SH-SY5Y (cell line): ENCODE results near the gene NLRP1.

ENCODE experiments used
- GATA2 ChIP-seq: IDR thresholded peaks from 2 replicates; pipeline ENCODE4 v1.6.1; 2011; ENCODE audit warnings: mild to moderate bottlenecking, low read depth, low read length
- GATA3 ChIP-seq: IDR thresholded peaks from 2 replicates; pipeline ENCODE4 v1.6.1; 2011; ENCODE audit warnings: low read depth, mild to moderate bottlenecking, low read length, moderate library complexity

The NLRP1 gene

DNA sequence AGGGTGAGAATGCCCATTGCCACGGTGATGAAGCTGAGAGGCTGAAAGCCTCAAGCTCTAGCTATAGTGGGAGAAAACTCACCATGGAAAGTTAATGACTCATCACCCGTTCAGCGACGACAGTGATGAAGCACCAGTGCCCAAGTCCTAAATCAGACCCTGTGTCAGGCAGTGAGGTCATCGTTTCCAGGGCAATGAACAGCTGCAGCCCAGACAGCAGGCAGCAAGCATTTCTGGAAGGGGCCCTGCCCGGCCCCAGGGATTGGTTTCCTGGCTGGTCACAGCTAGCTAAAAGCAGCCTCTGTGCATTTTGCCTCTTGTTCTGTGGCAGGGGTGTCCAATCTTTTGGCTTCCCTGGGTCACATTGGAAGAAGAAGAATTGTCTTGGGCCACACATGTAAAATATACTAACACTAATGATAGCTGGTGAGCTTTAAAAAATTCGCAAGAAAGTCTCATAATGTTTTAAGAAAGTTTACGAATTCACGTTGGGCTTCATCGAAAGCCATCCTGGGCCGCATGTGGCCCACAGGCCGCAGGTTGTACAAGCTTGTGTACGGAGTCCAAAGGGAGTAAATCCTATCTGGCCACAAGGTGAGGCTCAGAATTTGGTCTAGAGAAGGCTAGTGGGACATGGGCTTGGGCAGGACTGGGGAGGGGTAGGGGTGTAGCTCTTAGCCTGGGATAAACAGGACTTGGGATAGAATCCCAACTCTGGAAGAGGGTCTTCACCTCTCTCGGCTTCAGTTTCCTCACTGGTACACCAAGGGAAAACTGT, 57.3 kb downstream of the NLRP1 start:
- no peak for TF ChIP-seq GATA2
- no peak for TF ChIP-seq GATA3

DNA sequence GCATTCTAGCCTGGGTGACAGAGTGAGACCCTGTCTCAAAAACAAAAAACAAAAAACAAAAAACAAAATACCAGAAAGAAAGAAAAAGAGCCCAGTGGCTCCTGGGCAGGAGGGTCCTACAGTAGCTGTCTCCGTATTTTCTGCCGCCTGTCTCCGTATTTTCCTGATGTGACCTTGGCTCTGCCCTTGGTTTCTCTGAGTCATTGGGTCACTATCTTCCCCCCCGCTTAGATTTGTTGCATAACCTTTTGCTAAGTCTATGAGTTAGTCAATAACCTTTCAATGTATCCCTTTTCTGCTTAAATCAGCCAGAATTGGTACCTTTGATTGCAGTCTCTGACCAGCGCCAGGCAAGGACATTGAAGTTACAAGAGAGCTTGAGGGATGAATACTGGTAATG, 61.1 kb downstream of the NLRP1 start:
- no peak for TF ChIP-seq GATA2
- no peak for TF ChIP-seq GATA3

DNA sequence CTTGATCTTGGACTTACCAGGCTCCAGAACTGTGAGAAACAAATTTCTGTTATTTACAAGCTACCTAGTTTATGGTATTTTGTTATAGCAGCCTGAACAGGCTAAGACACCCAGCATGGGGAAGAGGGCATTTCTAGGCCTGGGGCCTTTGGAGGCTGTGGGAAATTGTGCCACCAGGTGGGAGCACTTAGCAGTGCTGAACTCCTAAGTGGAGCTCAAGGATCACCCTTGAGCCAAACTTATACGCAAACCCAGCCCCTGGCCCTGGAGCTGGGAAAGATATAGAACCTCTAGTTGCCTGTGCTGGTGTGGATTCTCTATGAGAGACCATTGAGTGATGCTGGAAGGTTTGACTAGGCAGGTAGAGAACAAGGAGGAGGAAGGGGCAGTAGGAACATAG, 61.8 kb downstream of the NLRP1 start:
- TF ChIP-seq GATA3 (no peak), GATA2 (no peak)

DNA sequence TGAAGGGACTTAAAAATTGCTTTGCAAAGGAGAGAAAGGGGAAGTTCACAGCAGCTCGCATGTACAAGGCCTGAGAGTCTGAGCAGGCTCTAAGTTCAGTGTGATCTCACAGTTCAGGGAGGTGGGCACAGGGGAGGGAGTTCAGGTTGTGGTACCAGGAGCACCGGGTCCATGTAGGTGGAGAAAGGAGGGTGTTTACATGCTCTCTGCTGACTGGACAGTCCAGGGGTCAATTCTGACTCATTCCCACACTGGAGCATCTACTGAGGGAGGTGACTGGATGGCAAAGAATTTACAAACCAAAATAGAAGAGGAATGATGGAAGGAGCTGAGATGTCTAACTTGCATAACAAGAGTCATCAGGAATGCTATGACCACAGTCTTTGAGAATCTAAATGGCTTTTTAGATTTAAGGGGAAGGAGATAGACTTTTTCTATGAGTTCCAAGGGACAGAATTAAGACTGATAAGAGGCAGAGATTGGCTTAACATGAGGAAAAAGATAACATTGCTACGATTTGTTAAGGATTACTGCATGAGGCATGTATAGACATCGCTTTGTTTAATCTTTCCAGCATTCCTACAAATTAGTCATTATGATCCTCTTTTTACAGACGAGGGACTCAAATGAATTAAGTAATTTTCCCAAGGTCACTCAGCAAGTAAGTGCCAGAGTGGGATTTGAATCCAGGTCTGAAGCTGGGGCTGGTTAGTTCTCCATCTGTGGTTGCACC, 68.1 kb downstream of the NLRP1 start:
- no peak for TF ChIP-seq GATA2
- no peak for TF ChIP-seq GATA3

DNA sequence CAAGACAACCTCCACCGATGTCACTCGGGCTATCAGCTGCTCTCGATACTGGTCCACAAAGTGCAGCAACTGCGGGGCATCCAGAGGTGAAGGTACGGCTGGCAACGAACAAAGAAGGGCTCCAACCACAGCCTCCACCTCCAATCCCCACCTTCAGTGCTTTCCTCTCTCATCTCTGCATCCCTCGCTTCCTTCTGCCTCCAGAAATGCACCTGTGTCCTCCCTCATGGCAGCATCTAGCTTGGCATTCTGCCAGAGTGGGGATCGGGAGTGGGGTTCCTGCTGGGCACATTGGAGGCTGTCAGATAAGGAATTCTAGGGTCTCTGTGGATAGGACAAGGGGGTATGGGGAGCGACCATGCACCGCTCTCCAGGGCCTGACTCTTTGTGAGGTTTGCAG, 69.3 kb downstream of the NLRP1 start:
- TF ChIP-seq GATA3 (no peak), GATA2 (no peak)

DNA sequence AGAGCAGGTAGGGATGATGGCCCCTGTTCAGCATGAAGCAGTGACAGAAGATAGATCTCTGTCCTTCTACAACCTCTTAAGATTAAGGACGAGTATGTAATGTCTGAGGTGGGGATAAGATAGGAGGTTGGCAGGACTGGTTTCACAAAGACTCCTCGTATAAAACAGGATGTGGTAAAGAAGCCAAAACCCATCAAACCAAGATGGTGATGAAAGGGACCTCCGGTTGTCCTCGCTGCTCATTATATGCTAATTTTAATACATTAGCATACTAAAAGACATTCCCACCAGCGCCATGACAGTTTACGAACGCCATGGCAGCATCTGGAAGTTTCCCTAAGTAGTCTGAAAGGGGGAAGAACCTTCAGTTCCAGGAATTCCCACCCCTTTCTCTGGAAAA, 70.7 kb downstream of the NLRP1 start:
- TF ChIP-seq GATA3 (no peak), GATA2 (no peak)

DNA sequence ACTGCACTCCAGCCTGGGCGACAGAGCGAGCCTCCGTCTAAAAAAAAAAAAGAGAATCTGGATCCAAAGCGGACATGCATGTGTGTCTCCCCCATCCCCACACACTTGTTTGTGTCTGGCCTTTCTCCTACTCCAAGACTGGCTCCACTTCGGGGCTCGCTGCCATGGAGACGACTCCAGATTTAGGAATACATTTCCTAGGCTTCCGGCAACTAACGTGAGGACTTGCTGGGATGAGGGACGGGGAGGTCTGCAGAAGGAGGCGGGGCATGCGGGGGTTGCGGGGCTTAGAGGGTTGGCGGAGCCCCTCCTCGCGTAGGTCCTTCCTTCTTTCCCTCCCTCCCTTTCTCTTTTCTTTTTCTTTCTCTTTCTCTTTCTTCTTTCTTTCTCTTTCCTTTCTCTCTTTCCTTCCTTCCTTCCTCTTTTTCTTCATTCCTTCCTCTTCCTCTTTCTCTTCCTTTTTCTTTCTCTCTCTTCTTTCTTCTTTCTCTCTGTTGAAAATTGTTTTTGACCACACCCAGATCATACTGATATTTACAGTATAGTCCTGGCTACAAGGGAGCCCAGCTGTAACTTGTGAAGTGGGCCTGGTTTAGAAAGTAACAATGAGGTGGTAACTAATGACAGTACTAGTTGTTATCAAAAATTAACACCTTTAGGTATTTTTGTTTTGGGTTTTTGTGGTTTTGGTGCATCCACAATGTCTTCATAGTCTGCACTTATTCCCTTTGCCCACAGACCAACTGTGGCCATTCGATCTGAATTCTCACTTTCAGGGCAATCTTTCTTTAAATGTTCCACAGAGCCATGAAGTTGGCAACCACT, 72.7 kb downstream of the NLRP1 start:
- TF ChIP-seq GATA2, result no peak

DNA sequence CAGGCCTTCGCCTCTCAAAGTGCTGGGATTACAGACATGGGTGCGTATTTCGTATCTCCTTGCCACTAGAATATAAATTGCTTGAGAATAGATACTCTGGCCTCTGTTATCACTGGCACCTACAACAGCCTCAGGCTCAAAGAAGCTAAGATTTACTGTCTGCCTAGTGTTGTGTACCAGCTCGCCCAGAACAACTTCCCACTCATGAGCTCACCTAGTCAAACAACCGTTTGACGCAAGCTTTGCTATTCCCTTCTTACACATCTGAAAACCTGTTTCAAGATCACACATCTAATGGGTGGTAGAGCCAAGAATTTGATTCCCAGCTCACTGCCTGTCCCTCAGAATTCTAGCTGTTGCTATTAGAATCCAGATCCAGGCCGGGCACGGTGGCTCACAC, 73.5 kb downstream of the NLRP1 start:
- no peak for TF ChIP-seq GATA3
- no peak for TF ChIP-seq GATA2

DNA sequence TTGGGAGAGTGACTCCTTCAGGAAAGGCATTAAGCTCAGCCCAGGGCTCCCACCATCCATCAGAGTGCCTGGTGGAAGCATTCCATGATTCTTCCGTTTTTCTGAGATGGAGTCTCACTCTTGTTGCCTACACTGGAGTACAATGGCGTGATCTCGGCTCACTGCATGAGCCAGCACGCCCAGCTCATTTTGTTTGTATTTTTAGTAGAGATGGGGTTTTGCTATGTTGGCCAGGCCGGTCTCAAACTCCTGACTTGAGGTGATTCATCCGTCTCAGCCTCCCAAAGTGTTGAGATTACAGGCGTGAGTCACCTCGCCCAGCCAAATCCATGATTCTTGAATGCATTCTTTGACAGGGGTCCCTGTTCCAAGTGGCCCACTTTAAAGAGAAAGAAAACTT, 74.8 kb downstream of the NLRP1 start:
- TF ChIP-seq GATA2 (no peak), GATA3 (no peak)

DNA sequence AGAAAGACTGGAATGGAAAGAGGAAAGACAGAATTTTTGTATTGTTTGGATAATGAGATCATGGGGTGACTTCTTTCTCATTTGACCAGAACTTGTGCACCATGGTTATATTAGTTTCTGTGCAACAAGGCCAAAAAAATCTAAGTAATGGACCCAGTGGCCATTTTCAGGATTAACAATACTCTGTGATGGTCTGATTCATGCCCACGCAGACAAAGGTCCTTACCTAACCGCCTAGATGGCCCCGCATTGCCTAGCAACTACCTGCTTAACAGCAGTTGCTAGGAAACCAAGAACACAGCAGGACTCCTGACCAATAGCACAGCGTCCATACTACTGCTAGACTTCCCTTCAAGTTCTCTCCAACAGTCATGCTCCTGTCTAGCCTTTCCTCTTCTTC, 75.5 kb downstream of the NLRP1 start:
- TF ChIP-seq GATA3, result no peak
- TF ChIP-seq GATA2, result no peak

DNA sequence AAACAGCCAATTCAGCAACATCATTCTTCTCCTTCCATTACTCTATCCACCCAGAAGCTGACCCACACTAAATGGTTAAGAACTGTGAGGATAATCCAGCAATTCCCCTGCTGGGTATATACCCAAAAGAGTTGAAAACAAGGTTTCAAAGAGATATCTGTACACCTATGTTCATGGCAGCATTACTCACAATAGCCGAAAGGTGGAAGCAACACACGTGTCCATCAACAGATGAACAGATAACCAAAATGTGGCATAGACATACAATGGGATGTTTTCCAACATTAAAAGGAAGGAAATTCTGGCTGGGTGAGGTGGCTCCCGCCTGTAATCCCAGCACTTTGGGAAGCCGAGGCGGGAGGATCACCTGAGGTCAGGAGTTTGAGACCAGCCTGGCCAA, 78.0 kb downstream of the NLRP1 start:
- no peak for TF ChIP-seq GATA2
- no peak for TF ChIP-seq GATA3

DNA sequence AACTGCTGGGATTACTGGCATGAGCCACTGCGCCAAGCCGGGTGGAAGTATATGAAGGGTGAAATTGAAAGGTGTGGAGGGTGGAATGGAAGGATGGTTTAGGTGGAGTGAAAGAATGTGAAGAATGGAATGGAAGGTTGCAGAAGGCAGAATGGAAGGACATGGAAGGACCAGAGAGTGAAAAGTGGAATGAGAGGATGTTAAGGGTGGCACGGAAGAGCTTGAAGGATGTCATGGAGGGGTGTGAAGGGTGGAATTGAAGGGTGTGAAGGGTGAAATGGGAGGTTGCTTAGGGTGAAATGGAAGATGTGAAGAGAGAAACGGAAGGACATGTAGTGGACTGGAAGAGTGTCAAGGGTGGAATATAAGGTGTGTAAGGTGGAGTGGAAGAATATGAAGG, 81.8 kb downstream of the NLRP1 start:
- no peak for TF ChIP-seq GATA3

DNA sequence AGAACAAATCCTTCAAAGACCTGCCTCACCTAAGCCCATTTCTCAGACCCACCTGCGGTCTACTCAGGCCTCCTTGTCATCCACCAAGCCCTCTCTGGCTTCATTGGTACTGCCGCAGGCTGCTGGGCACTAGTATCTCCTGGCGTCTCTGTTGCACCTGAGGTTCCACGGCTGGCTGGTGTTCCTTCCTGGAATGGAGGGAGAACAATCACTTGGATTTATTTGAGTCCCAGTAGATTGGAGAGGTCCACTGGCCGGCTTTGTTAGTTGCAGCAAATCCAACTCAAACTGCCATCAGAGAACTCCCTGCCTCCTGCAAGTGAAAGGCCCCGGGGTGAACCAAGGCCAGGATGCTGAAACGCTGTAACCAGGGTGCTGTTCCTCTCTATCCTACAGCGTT, 82.6 kb downstream of the NLRP1 start:
- TF ChIP-seq GATA2, result no peak
- no peak for TF ChIP-seq GATA3

DNA sequence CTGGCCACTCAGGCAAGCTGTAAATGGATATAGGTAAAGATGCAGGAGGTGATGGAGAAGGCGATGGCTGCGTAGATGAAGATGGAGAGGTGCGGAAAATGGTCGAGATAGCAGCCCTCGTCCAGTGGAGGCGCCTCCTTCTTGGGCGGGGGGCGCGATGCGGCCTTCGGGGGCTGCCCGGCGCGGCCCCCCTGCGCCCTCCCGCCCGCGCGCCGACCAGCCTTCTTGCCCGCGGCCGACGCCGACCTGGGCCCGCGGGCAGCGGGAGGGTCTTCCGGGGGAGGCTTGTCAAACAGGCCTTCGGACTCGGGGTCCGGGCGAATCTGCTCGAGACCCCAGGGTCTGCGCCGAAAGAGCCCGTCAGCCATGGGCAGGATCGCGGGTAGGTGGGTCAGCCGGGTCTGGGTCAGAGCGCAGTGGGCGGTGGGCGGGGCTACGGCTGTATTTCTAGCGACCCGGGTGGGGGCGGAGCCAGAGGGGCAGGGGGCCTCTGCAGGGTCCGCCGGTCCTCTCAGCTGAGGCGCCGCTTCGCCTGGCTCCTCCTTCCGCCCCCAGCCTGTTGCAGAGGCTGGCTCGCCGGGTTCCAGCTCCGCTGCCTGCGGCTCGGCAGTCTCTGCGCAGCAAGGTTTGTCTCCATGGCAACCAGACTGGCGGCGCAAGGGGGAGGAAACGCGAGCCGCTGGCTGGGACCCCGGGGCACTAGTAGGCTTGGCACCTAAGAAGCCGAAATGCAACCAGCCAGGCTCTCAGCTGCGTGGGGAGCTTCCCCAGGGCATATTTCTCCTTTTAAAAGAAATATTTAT, 83.5 kb downstream of the NLRP1 start:
- TF ChIP-seq GATA2, result no peak
- TF ChIP-seq GATA3, result no peak

DNA sequence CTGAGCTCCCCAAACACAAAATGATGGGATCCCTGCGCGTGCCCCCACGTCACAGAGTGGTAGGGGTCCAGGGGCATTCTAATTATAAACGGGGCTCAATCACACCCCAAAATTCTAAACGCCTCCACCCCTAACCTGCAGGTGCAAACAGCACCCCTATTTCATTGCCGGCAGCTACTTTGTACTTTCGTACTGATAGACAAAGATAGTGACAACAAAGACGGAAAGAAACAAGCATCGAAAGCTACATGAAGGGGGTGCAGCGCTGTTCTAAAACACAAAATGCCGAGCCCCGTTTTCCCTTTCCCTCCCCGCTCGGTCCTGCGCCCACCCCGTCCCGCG, 84.1 kb downstream of the NLRP1 start:
- TF ChIP-seq GATA3, result no peak
- TF ChIP-seq GATA2, result no peak
